Fibroblast of villous mesenchyme (primary cell): ENCODE measurements around the gene ZDBF2. TPM values are rescaled to one million over a fixed set of nuclear protein-coding genes. Genes with fewer than 3 reads are reported as not detected.
"Not testable (repeated sequence)": the region's sequence is repeated elsewhere in the genome, so short reads cannot be mapped to it uniquely, and the experiment has no call there.

Source experiments
- DNase-seq: peaks from one replicate; pipeline ENCODE4 v3.0.0-alpha.2; 2010; ENCODE audit warnings: low read depth
- H3K4me3 ChIP-seq: 2 replicates; pipeline ENCODE4 v1.5.1; 2011; ENCODE audit warnings: low read depth, mild to moderate bottlenecking, low read length
- total RNA-seq: library from RNA; depleted of rRNA; stranded (reverse); fragments of >200 nt; gene quantifications from 2 replicates; pipeline ENCODE4 v1.2.3, GENCODE V29; 2012
- TF ChIP-seq, protein P1 (sequence below): IDR thresholded peaks from 2 replicates; pipeline ENCODE4 v1.5.1; 2012; ENCODE audit warnings: low read depth, mild to moderate bottlenecking, low read length; ENCODE audit not compliant: insufficient read depth

Gene ZDBF2
- 11.6 and 17.3 TPM in 2 replicates for total RNA-seq

DNA sequence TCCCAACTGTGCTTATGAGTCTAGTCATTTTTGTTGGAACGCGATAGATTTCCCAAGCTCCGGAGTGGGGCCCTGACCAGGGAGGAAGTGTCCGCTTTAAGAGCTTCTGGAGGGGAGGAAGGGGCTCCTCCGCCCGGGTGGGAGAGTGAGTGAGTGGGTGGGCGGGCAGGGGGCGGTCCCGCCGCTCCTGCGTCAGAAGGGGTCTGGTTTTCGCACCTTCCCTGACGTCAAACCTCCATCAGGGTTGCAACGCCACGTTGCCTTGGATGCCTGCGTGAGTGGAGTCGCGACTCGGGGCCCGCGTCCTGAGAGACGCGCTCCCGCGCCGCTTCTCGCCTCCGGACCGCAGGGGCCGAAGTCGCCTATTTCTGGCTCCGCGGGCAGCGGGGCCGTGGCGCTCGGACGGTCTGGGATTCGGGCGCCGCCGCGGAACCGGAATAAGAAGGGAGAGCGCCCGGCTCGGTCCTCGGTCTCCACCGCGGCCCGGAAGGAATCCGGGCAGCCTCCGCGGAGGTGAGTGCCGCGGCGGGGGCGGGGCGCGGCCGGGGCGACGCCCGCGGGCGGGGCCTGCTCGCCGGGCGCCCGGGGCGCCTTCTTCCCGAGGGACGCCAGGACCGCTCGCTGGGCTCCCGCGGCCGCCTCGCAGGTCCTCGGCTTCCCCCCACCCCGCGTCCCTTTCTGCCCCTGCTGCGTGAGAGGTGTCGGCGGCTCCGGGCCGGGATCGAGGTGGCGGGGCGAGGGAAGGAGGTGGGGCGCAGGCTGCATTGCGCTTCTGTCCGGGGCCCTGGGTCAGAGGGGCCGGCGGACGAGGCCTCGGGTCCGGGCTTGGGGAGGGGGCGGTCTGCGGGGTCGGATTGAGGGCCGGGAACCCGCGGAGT is at the start of gene ZDBF2:
TSS of gene ZDBF2 (plus strand) at position 230 of the 878 bp plus-strand sequence. CDS start 7,187 bp downstream, outside the sequence.
- peak; percentile 87 for DNase-seq
- peak within 1 kb of the TSS; percentile 75 for H3K4me3 ChIP-seq
- TF ChIP-seq, protein P1, sequence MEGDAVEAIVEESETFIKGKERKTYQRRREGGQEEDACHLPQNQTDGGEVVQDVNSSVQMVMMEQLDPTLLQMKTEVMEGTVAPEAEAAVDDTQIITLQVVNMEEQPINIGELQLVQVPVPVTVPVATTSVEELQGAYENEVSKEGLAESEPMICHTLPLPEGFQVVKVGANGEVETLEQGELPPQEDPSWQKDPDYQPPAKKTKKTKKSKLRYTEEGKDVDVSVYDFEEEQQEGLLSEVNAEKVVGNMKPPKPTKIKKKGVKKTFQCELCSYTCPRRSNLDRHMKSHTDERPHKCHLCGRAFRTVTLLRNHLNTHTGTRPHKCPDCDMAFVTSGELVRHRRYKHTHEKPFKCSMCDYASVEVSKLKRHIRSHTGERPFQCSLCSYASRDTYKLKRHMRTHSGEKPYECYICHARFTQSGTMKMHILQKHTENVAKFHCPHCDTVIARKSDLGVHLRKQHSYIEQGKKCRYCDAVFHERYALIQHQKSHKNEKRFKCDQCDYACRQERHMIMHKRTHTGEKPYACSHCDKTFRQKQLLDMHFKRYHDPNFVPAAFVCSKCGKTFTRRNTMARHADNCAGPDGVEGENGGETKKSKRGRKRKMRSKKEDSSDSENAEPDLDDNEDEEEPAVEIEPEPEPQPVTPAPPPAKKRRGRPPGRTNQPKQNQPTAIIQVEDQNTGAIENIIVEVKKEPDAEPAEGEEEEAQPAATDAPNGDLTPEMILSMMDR, result no peak

DNA sequence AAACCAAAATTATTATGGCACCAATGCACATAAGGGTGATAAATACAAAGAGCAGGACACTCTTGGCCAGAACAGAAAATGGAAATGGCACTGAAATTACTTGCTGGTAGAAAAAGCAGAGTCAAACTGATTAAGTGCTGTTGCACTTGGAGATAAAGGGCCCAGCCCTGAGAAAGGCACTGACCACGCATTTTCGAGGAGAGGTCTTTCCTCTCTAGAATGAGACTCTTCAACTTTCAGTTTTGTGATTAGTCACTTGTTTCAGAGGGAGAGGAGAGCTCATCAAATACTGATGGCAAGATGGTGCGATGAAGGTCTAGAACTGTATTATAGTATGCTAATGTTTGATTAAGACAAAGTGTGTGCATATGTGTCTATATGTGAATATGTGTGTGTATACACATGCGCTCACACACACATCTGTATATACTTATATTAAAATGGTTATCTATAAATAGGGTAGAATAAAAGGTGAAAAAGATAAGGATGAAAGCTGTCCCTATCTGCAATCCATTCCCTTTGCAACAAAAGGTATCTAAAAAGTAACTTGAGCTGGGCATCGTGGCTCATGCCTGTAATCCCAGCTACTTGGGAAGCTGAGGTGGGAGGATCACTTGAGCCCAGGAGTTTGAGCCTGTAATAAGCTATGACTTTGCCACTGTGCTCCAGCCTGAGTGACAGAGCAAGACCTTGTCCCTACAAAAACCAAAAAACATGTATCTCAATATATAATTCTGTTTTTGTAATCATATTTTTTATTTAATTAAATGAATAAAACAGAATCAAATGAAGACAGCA is 48.8 kb upstream of the ZDBF2 start:
- DNase-seq, result no peak
- H3K4me3 ChIP-seq, result no peak overlapping the region
- TF ChIP-seq, protein P1, result no peak

DNA sequence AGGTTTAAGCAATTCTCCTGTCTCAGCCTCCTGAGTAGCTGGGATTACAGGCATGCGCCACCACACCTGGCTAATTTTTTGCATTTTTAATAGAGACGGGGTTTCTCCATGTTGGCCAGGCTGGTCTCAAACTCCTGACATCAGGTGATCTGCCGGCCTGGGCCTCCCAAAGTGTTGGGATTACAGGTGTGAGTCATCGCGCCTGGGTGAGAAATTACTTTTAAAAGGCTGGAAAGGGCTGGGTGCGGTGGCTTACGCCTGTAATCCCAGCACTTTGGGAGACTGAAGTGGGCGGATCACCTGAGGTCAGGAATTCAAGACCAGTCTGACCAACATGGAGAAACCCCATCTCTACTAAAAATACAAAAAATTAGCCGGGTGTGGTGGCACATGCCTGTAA is 45.8 kb upstream of the ZDBF2 start:
- not testable (repeated sequence) for H3K4me3 ChIP-seq

DNA sequence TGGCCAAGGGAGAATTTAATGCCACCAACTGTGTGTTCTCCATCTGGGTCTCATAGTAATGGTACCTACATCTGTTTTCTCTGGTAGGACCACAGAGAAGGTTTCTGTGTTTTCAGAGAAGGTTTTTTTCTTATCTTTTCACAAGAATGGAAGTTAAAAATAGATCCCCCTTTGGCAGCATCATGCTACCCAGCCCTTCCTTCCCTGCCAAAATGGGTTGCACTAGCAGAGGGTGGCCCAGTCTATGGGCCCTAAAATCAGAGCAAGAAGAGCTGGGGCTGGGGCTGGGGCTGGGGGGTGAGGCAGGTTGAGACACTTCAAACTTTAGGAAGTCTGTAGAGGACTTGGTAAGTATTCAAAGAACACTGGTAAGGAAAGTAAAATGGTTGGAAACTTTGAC is 44.8 kb upstream of the ZDBF2 start:
- TF ChIP-seq, protein P1, result no peak
- DNase-seq, result no peak

More for the DNA sequence above, 45.8 kb upstream of the ZDBF2 start:
- DNase-seq, result not testable (repeated sequence)

DNA sequence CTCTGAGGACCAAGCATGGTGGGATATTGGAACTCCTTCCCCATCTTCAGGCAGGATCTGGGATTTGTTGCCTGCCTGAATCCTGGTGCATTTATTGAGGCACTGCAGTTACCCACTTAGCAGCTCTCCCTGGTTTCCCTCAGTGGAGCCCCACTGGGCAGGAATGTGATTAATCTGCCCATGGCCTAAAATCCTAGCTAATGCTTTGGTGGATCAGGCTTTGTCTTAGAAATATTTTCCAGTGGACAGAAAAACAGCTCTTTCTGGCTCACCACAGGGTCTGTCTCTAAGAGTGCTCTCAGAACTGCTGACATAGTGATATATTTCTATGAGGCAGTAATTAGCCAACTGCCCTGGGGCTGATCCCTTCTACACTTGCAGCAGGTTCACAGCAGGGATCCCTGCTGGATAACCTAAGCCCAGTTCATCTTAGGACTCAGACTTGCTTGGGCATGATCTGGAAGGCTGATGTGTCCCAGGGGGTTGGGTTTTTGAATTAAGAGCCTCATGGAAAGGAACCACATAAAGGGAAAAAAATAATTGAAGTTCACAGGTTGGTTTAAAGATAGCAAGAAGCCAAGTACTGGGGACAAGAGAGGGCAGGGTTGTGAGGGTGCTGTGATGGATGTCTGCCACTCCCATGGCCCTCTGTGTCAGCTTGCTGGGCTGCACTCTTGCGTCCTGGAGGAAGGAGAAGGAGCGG is 44.3 kb upstream of the ZDBF2 start:
- no peak overlapping the region for H3K4me3 ChIP-seq
- peak; percentile 13 for DNase-seq
- TF ChIP-seq, protein P1, result peak; percentile 29

More for the DNA sequence above, 44.8 kb upstream of the ZDBF2 start:
- no peak overlapping the region for H3K4me3 ChIP-seq

DNA sequence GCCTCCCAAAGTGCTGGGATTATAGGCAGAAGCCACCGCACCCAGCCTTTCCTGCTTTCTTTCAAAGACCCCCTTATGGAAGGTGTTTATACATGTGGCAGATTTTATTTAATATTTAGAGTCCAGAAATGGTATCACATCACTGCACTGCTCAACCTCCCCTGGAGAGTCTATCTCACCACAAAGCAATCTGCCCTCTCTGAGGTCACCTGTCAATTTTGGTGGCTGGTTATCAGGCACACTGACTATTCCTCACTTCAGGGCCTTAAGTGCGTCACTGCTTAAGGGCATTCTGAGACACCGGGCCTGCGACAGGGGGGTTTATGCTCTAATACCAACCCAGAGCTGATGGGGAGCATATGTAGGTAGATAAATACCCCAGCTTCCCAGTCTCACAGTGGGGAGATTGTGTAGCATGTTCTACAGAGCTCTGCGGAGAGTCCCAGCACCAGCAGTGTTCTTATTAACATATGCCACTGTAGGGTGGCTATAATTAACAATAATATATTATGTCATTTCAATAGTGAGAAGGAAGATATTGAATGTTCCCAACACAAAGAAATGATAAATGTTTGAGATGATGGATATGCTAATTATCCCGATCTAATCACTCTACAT is 42.7 kb upstream of the ZDBF2 start:
- TF ChIP-seq, protein P1, result no peak
- no peak for DNase-seq

More for the DNA sequence above, 42.7 kb upstream of the ZDBF2 start:
- no peak overlapping the region for H3K4me3 ChIP-seq
